ENCODE results near the gene SMC1A. TPM values are rescaled to one million over a fixed set of nuclear protein-coding genes. Genes with fewer than 3 reads are reported as not detected.

The SMC1A gene
- total and polyA plus RNA-seq, 2 of the 8 experiments (the other 6 are each of a cell fraction or from before 2014, with no cell fraction given): 22.2 to 98.1 TPM

- Histone ChIP-seq H3K9me3 (ENCODE audit: insufficient read depth in 2 of 2, low read depth in 1 of 2, low read length in 1 of 2) (no peaks in the 10 kb centered on the region), H3K23ac (ENCODE audit: insufficient read length) (no peak overlapping the region), H3K79me1 (ENCODE audit: low read depth, low read length) (no peaks in the 10 kb centered on the region), H2BK5ac (ENCODE audit: low read depth, low read length) (no peak overlapping the region), H3K4me1 (replicated peaks in 1 of 4; ENCODE audit: control insufficient read depth in 3 of 4, insufficient read depth in 4 of 4, low read length in 3 of 4) (no peaks in the 10 kb centered on the region), H3K18ac (ENCODE audit: extremely low read depth, low read length) (no peak overlapping the region), H3K9ac (replicated peaks in 1 of 4; ENCODE audit: extremely low read depth in 1 of 4, low read depth in 3 of 4, low read length in 3 of 4) (no peak overlapping the region), H3K23me2 (ENCODE audit: low read depth, low read length) (no peaks in the 10 kb centered on the region), H3K4ac (replicated peaks; ENCODE audit: insufficient read length, low read depth, low read length) (no peak overlapping the region), H4K91ac (replicated peaks; ENCODE audit: insufficient read length, low read length) (no peak overlapping the region), H4K5ac (ENCODE audit: insufficient read length, low read depth, low read length) (no peak overlapping the region), H3K36me3 (ENCODE audit: control insufficient read depth in 2 of 4, insufficient read depth in 4 of 4, low read length in 3 of 4) (no peaks in the 10 kb centered on the region), H4K20me1 (replicated peaks in 1 of 2; ENCODE audit: control insufficient read depth in 1 of 2, insufficient read depth in 2 of 2, low read length in 2 of 2) (no peaks in the 10 kb centered on the region), H3K27ac (ENCODE audit: low read depth, low read length) (no peak overlapping the region), H2BK120ac (replicated peaks; ENCODE audit: low read depth, low read length) (no peak overlapping the region), H3K4me2 (ENCODE audit: insufficient read depth in 1 of 2, low read depth in 2 of 2, low read length in 2 of 2) (no peak overlapping the region), H3K79me2 (ENCODE audit: control insufficient read depth in 1 of 2, insufficient read depth in 2 of 2, low read length in 2 of 2) (no peaks in the 10 kb centered on the region), H2AFZ (ENCODE audit: low read length) (no peak overlapping the region), H3K27me3 (replicated peaks in 1 of 4; ENCODE audit: control insufficient read depth in 3 of 4, extremely low read depth in 1 of 4, insufficient read depth in 3 of 4, low read length in 3 of 4) (no peaks in the 10 kb centered on the region), H3K4me3 (ENCODE audit: extremely low read depth in 1 of 4, insufficient read depth in 2 of 4, low read depth in 3 of 4, low read length in 4 of 4) (no peak overlapping the region), H2BK15ac (ENCODE audit: low read length) (no peak overlapping the region), H2BK12ac (ENCODE audit: low read depth, low read length) (no peak overlapping the region), H2BK20ac (ENCODE audit: low read length) (no peak overlapping the region), H3K14ac (ENCODE audit: insufficient read length) (no peak overlapping the region), H3K56ac (replicated peaks; ENCODE audit: insufficient read length, low read depth, low read length) (no peak overlapping the region), H4K8ac (ENCODE audit: extremely low read depth, insufficient read depth, low read length) (no peak overlapping the region), H2AK5ac (ENCODE audit: low read depth, low read length) (no peak overlapping the region)
- TF ChIP-seq HDAC6 (IDR thresholded peaks at IDR 0.05; ENCODE audit: low read depth, low read length): no peak
- TF ChIP-seq SP4 (IDR thresholded peaks at IDR 0.05; ENCODE audit: low read length): no peak
- TF ChIP-seq KDM5A (IDR thresholded peaks at IDR 0.05; ENCODE audit: low read length): no peak
- TF ChIP-seq CEBPB (IDR thresholded peaks at IDR 0.05; ENCODE audit: low read depth, low read length): no peak
- TF ChIP-seq SRF (IDR thresholded peaks at IDR 0.05; ENCODE audit: low read depth, low read length): no peak
- no peak for TF ChIP-seq MAFK (IDR thresholded peaks at IDR 0.05; ENCODE audit: low read depth, low read length)
- no peak for TF ChIP-seq EGR1 (IDR thresholded peaks at IDR 0.05; ENCODE audit: borderline replicate concordance, low read depth, low read length)
- TF ChIP-seq ZNF274 (IDR thresholded peaks at IDR 0.05; ENCODE audit: borderline replicate concordance, extremely low read depth, low read length): no peak
- FAIRE-seq (no peak), DNase-seq (ENCODE audit: low read depth in 1 of 2, low spot score in 2 of 2) (no peak)
- ChIA-PET POLR2A (ENCODE audit: partially characterized antibody) (interaction anchor here (1.6 kb wide), 1 partner anchor 12 kb away, joined by 5 read pairs; no protein-coding TSS in a partner anchor), CTCF (ENCODE audit: partially characterized antibody) (interaction anchor here (0.7 to 8.3 kb wide), 8 partner anchors 10 to 152 kb away, joined by 3 to 78 read pairs (median 8); no protein-coding TSS in a partner anchor)
- 83% methylated on average over 10 of the region's 10 CpGs; no CpG with 5 or more reads in 1 of the 2 experiments for WGBS, 2 experiments (ENCODE audit: extremely low coverage in 1 of 2, insufficient coverage in 1 of 2, insufficient read length in 1 of 2, insufficient replicate concordance in 2 of 2, low coverage in 1 of 2, low lambda C conversion rate in 2 of 2, missing lambda C conversion rate in 1 of 2)
These were observed 92.1 kb downstream of the SMC1A start for GRCh38 chrX:53330331-53330730.
